ENCODE data around the gene CDH4. TPM values are rescaled to one million over a fixed set of nuclear protein-coding genes. Genes with fewer than 3 reads are reported as not detected.

The CDH4 gene
- total and polyA plus RNA-seq, 2 of the 8 experiments (the other 6 are each of a cell fraction or from before 2014, with no cell fraction given) = 4.3 to 7.9 TPM

DNA sequence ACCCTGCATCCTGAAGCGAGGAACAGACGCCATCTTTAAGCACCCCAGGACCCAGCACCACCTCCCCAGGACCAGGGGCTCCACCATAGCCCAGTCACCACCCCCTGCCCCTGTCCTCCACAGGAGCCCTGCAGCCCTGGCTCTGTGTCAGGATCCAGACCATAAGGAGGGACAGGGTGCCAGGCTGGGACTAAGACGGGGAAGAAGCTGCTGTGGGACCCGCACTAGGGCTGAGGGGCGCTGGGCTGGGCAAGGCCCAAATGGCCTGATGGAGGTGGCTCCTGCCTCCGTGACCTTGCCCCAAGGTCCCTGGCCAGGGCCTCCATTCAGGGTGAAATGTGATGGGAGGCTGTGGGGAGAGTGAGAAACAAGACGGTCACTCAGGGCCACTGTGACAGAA is 428.0 kb downstream of the CDH4 start (continued):
- TF ChIP-seq, protein P1, sequence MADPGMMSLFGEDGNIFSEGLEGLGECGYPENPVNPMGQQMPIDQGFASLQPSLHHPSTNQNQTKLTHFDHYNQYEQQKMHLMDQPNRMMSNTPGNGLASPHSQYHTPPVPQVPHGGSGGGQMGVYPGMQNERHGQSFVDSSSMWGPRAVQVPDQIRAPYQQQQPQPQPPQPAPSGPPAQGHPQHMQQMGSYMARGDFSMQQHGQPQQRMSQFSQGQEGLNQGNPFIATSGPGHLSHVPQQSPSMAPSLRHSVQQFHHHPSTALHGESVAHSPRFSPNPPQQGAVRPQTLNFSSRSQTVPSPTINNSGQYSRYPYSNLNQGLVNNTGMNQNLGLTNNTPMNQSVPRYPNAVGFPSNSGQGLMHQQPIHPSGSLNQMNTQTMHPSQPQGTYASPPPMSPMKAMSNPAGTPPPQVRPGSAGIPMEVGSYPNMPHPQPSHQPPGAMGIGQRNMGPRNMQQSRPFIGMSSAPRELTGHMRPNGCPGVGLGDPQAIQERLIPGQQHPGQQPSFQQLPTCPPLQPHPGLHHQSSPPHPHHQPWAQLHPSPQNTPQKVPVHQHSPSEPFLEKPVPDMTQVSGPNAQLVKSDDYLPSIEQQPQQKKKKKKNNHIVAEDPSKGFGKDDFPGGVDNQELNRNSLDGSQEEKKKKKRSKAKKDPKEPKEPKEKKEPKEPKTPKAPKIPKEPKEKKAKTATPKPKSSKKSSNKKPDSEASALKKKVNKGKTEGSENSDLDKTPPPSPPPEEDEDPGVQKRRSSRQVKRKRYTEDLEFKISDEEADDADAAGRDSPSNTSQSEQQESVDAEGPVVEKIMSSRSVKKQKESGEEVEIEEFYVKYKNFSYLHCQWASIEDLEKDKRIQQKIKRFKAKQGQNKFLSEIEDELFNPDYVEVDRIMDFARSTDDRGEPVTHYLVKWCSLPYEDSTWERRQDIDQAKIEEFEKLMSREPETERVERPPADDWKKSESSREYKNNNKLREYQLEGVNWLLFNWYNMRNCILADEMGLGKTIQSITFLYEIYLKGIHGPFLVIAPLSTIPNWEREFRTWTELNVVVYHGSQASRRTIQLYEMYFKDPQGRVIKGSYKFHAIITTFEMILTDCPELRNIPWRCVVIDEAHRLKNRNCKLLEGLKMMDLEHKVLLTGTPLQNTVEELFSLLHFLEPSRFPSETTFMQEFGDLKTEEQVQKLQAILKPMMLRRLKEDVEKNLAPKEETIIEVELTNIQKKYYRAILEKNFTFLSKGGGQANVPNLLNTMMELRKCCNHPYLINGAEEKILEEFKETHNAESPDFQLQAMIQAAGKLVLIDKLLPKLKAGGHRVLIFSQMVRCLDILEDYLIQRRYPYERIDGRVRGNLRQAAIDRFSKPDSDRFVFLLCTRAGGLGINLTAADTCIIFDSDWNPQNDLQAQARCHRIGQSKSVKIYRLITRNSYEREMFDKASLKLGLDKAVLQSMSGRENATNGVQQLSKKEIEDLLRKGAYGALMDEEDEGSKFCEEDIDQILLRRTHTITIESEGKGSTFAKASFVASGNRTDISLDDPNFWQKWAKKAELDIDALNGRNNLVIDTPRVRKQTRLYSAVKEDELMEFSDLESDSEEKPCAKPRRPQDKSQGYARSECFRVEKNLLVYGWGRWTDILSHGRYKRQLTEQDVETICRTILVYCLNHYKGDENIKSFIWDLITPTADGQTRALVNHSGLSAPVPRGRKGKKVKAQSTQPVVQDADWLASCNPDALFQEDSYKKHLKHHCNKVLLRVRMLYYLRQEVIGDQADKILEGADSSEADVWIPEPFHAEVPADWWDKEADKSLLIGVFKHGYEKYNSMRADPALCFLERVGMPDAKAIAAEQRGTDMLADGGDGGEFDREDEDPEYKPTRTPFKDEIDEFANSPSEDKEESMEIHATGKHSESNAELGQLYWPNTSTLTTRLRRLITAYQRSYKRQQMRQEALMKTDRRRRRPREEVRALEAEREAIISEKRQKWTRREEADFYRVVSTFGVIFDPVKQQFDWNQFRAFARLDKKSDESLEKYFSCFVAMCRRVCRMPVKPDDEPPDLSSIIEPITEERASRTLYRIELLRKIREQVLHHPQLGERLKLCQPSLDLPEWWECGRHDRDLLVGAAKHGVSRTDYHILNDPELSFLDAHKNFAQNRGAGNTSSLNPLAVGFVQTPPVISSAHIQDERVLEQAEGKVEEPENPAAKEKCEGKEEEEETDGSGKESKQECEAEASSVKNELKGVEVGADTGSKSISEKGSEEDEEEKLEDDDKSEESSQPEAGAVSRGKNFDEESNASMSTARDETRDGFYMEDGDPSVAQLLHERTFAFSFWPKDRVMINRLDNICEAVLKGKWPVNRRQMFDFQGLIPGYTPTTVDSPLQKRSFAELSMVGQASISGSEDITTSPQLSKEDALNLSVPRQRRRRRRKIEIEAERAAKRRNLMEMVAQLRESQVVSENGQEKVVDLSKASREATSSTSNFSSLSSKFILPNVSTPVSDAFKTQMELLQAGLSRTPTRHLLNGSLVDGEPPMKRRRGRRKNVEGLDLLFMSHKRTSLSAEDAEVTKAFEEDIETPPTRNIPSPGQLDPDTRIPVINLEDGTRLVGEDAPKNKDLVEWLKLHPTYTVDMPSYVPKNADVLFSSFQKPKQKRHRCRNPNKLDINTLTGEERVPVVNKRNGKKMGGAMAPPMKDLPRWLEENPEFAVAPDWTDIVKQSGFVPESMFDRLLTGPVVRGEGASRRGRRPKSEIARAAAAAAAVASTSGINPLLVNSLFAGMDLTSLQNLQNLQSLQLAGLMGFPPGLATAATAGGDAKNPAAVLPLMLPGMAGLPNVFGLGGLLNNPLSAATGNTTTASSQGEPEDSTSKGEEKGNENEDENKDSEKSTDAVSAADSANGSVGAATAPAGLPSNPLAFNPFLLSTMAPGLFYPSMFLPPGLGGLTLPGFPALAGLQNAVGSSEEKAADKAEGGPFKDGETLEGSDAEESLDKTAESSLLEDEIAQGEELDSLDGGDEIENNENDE (IDR thresholded peaks at IDR 0.05; ENCODE audit: insufficient replicate concordance, low read length) = no peak
- TF ChIP-seq SUZ12 (IDR thresholded peaks at IDR 0.05; ENCODE audit: low read length) (no peak), SIRT6 (IDR thresholded peaks at IDR 0.05; ENCODE audit: low read length) (no peak), JUND (IDR thresholded peaks at IDR 0.05; ENCODE audit: low read length) (no peak)

Measured in H1 (cell line).